IMR-90 (cell line): ENCODE measurements around the gene SH3BP2.

Source experiments
- CEBPB ChIP-seq: IDR thresholded peaks from 2 replicates; pipeline ENCODE4 v1.6.1; 2012; ENCODE audit warnings: low read depth, low read length, improper control_type of control experiment
- CHD1 ChIP-seq: IDR thresholded peaks from 2 replicates; pipeline ENCODE4 v1.6.1; 2012; ENCODE audit warnings: low read depth, low read length, improper control_type of control experiment
- FOS ChIP-seq: fragments of 150-350 bp; IDR thresholded peaks from 2 replicates; pipeline ENCODE4 v1.6.1; 2016; ENCODE audit warnings: low read depth, low read length
- MAFK ChIP-seq: IDR thresholded peaks from 2 replicates; pipeline ENCODE4 v1.6.1; 2012; ENCODE audit warnings: low read depth, low read length, improper control_type of control experiment
- NFE2L2 ChIP-seq: fragments of 150-350 bp; IDR thresholded peaks from 2 replicates; pipeline ENCODE4 v1.6.1; 2016; ENCODE audit warnings: low read depth, mild to moderate bottlenecking, low read length
- POLR2A ChIP-seq: IDR thresholded peaks from 2 replicates; pipeline ENCODE4 v1.6.1; 2012; ENCODE audit warnings: mild to moderate bottlenecking, low read depth, low read length
- RAD21 ChIP-seq: IDR thresholded peaks from 2 replicates; pipeline ENCODE4 v1.6.1; 2012; ENCODE audit warnings: low read length, improper control_type of control experiment
- RCOR1 ChIP-seq: IDR thresholded peaks from 2 replicates; pipeline ENCODE4 v1.6.1; 2012; ENCODE audit warnings: mild to moderate bottlenecking, low read length, improper control_type of control experiment; ENCODE audit not compliant: insufficient replicate concordance
- RFX5 ChIP-seq: IDR thresholded peaks from 2 replicates; pipeline ENCODE4 v1.8.0; 2012; ENCODE audit warnings: low read depth, mild to moderate bottlenecking, low read length, moderate library complexity
- SMC3 ChIP-seq: fragments of 150-350 bp; IDR thresholded peaks from 2 replicates; pipeline ENCODE4 v1.6.1; 2016; ENCODE audit warnings: low read depth, mild to moderate bottlenecking, antibody characterized with exemption, low read length, moderate library complexity
- USF2 ChIP-seq: fragments of 150-350 bp; IDR thresholded peaks from 2 replicates; pipeline ENCODE4 v1.6.1; 2017; ENCODE audit warnings: mild to moderate bottlenecking, antibody characterized with exemption, low read length, low read depth
- TF ChIP-seq, protein P1 (sequence below): conservative IDR thresholded peaks from 2 replicates; pipeline ENCODE4 v1.5.1; 2012; ENCODE audit warnings: mild to moderate bottlenecking, low read depth, low read length, improper control_type of control experiment
- TF ChIP-seq, protein P2 (sequence below): fragments of 150-350 bp; IDR thresholded peaks from 2 replicates; pipeline ENCODE4 v1.6.1; 2016; ENCODE audit warnings: low read depth, mild to moderate bottlenecking, low read length, moderate library complexity, borderline replicate concordance

- TF ChIP-seq NFE2L2 (no peak), SMC3 (no peak), RAD21 (no peak), RFX5 (no peak), POLR2A (no peak), CEBPB (no peak), RCOR1 (no peak), MAFK (no peak), USF2 (no peak), CHD1 (no peak), FOS (no peak)
- TF ChIP-seq, protein P1, sequence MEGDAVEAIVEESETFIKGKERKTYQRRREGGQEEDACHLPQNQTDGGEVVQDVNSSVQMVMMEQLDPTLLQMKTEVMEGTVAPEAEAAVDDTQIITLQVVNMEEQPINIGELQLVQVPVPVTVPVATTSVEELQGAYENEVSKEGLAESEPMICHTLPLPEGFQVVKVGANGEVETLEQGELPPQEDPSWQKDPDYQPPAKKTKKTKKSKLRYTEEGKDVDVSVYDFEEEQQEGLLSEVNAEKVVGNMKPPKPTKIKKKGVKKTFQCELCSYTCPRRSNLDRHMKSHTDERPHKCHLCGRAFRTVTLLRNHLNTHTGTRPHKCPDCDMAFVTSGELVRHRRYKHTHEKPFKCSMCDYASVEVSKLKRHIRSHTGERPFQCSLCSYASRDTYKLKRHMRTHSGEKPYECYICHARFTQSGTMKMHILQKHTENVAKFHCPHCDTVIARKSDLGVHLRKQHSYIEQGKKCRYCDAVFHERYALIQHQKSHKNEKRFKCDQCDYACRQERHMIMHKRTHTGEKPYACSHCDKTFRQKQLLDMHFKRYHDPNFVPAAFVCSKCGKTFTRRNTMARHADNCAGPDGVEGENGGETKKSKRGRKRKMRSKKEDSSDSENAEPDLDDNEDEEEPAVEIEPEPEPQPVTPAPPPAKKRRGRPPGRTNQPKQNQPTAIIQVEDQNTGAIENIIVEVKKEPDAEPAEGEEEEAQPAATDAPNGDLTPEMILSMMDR = no peak
- TF ChIP-seq, protein P2, sequence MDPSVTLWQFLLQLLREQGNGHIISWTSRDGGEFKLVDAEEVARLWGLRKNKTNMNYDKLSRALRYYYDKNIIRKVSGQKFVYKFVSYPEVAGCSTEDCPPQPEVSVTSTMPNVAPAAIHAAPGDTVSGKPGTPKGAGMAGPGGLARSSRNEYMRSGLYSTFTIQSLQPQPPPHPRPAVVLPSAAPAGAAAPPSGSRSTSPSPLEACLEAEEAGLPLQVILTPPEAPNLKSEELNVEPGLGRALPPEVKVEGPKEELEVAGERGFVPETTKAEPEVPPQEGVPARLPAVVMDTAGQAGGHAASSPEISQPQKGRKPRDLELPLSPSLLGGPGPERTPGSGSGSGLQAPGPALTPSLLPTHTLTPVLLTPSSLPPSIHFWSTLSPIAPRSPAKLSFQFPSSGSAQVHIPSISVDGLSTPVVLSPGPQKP = no peak
Measured at GRCh38 chr4:2863649-2864048, 70.8 kb downstream of the SH3BP2 start.
